H1 (cell line): ENCODE data around the gene ENTPD1. TPM values are rescaled to one million over a fixed set of nuclear protein-coding genes. Genes with fewer than 3 reads are reported as not detected.

ENCODE experiments used
- GABPA ChIP-seq: IDR thresholded peaks from 2 replicates; pipeline ENCODE4 v1.6.1; 2011; ENCODE audit warnings: mild to moderate bottlenecking, low read length, moderate library complexity, borderline replicate concordance; ENCODE audit not compliant: insufficient read depth
- RFX5 ChIP-seq: IDR thresholded peaks from 2 replicates; pipeline ENCODE4 v1.6.1; 2011; ENCODE audit warnings: low read depth, low read length, improper control_type of control experiment, borderline replicate concordance
- SIN3A ChIP-seq, 2 experiments: IDR thresholded peaks in 1 of 2; conservative IDR thresholded peaks in 1 of 2; 2 replicates each; pipeline ENCODE4 v1.6.1; 2011 to 2012; ENCODE audit warnings: low read length in 2 of 2, improper control_type of control experiment in 1 of 2, low read depth in 1 of 2, mild to moderate bottlenecking in 1 of 2
- polyA plus RNA-seq, 7 experiments: library from polyadenylated mRNA; depleted of rRNA in 3 of 7; stranded (reverse) in 5 of 7; unstranded in 2 of 7; fragments of >200 nt in 5 of 7; fragments of 200-250 nt in 2 of 7; gene quantifications; 1 replicate in 5 of 7; 2 replicates in 1 of 7; 4 replicates in 1 of 7; pipeline versions ENCODE4 v1.2.1 to v1.2.3, GENCODE V29; 2011 to 2013; ENCODE audit warnings: missing spikeins in 2 of 7, mixed read lengths in 2 of 7
- total RNA-seq: library from RNA; stranded (reverse); fragmentation: NEBNext Ultra II Directional; extraction: Animal tissue kit (Norgen Biotek cat#: 25700); gene quantifications from 2 replicates; pipeline ENCODE4 v1.2.1, GENCODE V29; 2021

Gene ENTPD1
- total and polyA plus RNA-seq, 2 of the 8 experiments (the other 6 are each of a cell fraction or from before 2014, with no cell fraction given) = 2.2 to 2.5 TPM

DNA sequence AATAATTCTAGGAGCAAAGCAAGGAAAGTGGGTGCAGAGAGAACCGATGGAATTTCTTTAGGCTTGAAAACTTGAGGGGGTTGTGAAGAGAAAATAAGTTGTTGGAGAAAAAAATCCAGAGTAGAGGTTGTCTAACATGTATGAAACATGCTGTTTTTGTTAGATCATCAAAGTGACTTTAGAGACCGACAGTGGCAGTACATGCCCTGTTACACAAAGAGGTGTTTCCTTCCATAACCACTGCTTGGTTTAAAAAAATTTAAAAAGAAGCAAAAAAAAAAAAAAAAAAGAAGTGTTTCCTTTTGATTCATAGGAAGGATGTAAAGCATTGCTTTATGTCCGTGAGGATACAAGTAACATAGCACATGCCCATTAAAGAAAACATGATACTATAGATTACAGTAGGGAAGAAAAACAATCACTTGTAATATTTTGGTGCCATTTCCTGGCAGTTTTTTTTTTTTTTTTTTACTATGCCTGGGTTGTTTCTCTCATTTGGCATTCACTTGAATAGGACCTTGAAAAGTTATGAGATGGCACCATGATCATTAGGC lies 6.1 kb downstream of the ENTPD1 start (continued):
- TF ChIP-seq RFX5 (no peak), GABPA (no peak), SIN3A (conservative IDR thresholded peaks at IDR 0.05 in 1 of 2, IDR thresholded peaks at IDR 0.05 in 1 of 2; ENCODE audit: low read depth in 1 of 2, low read length in 2 of 2) (no peak)
